BE2C (cell line): ENCODE measurements around the gene TMPRSS15.

ENCODE experiments used
- DNase-seq: peaks from one replicate; pipeline ENCODE4 v3.0.0-alpha.2; 2020
- H3K27me3 ChIP-seq: fragments of 250-450 bp; sonication (Bioruptor Pico); 2 replicates; pipeline ENCODE4 v1.5.1; 2020; ENCODE audit warnings: mild to moderate bottlenecking
- H3K36me3 ChIP-seq: fragments of 250-450 bp; sonication (Bioruptor Pico); 2 replicates; pipeline ENCODE4 v1.5.1; 2020; ENCODE audit warnings: mild to moderate bottlenecking
- H3K4me1 ChIP-seq: fragments of 250-450 bp; sonication (Bioruptor Pico); 2 replicates; pipeline ENCODE4 v1.5.1; 2020
- H3K4me3 ChIP-seq: 2 replicates; pipeline ENCODE4 v1.5.1; 2011; ENCODE audit warnings: low read depth, low read length
- H3K9me3 ChIP-seq: fragments of 250-450 bp; sonication (Bioruptor Pico); 2 replicates; pipeline ENCODE4 v1.5.1; 2020
- TF ChIP-seq, protein P1 (sequence below): IDR thresholded peaks from 2 replicates; pipeline ENCODE4 v1.5.1; 2012; ENCODE audit warnings: mild to moderate bottlenecking, low read depth, low read length

Gene TMPRSS15

DNA sequence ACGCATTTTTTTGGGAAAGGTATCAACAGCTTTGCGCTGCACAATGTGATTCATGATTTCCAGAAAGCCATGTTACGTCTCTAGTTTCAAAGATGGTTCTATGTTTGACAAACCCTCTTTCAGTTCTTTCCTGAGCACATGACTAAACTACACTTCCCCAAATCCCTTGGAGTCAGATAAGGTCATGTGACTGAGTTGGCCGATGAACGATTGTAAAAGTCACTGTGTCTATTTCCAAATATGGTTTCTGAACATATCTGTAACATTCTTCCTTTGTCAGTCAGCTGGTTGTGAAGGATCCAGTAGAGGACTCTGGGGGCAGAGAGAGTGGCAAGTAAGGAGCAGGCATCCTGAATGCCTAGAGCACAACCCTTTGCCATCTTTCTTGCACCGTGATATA, 35.4 kb downstream of the TMPRSS15 start:
- H3K9me3 ChIP-seq, result no peaks in the 10 kb centered on the region
- H3K36me3 ChIP-seq, result no peaks in the 10 kb centered on the region
- H3K4me3 ChIP-seq, result no peak overlapping the region
- no peak for DNase-seq
- TF ChIP-seq, protein P1, sequence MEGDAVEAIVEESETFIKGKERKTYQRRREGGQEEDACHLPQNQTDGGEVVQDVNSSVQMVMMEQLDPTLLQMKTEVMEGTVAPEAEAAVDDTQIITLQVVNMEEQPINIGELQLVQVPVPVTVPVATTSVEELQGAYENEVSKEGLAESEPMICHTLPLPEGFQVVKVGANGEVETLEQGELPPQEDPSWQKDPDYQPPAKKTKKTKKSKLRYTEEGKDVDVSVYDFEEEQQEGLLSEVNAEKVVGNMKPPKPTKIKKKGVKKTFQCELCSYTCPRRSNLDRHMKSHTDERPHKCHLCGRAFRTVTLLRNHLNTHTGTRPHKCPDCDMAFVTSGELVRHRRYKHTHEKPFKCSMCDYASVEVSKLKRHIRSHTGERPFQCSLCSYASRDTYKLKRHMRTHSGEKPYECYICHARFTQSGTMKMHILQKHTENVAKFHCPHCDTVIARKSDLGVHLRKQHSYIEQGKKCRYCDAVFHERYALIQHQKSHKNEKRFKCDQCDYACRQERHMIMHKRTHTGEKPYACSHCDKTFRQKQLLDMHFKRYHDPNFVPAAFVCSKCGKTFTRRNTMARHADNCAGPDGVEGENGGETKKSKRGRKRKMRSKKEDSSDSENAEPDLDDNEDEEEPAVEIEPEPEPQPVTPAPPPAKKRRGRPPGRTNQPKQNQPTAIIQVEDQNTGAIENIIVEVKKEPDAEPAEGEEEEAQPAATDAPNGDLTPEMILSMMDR, result no peak
- H3K27me3 ChIP-seq, result no peaks in the 10 kb centered on the region
- peaks cover 4% of the 10 kb centered on the region for H3K4me1 ChIP-seq

DNA sequence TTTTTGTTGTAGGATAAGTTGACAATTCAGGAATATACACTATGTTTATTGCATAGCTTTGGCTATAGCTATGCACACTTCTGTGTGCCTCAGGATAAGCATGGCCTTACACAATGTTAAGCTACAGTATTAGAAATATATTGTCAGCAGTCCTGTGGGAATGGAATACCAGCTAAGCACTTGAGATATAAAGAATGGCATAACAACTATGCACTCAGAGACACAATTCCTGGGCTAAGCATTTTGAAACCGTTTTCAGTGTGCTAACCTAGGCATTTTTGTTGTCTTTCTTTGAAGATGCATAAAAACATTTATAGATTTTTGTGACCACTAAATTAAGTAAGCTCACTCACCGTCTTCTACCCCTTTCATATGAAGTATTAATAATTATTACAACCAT, 46.8 kb downstream of the TMPRSS15 start:
- no peaks in the 10 kb centered on the region for H3K4me1 ChIP-seq
- TF ChIP-seq, protein P1, result no peak
- no peaks in the 10 kb centered on the region for H3K27me3 ChIP-seq
- no peaks in the 10 kb centered on the region for H3K36me3 ChIP-seq
- DNase-seq, result no peak
- H3K4me3 ChIP-seq, result no peak overlapping the region
- no peaks in the 10 kb centered on the region for H3K9me3 ChIP-seq

DNA sequence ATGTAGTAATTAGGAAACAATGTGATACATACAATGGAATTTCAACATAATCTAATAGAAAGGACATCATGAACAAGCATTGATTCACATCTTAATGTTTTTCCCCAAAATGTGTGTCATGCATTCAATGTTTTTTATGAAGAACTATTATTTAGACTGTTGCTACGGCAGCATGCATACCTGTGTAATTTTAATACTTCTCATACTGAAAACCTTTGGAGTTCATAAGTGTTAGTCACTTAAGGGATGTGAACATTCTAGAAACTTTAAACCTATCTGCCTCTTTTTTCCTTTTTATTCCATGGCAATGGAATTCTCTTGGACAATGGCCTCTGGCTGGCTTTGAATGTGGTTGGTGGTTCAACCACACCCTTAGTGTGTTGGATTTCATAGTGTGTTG, 48.6 kb downstream of the TMPRSS15 start:
- Histone ChIP-seq H3K9me3 (no peaks in the 10 kb centered on the region), H3K27me3 (no peaks in the 10 kb centered on the region), H3K36me3 (no peaks in the 10 kb centered on the region), H3K4me1 (peaks cover under 1% of the 10 kb centered on the region), H3K4me3 (no peak overlapping the region)
- DNase-seq, result no peak
- TF ChIP-seq, protein P1, result no peak

DNA sequence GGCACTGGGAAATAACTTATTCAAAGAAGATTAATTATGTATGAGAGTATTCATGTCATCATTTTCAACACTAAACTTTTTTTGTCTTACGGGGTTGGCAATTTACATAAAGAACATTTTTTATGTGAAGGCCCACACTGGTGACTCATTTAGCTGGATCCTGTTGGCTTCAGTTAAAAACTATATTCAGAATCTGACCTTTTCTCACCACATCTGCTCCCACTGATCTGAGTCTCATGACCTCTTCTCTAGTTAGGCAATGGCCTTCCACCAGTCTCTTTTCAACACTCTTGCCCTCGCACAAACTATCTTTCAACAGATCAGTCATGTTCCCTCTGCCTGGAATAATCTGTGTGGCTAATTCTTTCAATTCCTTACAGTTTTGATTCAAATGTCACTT, 53.4 kb downstream of the TMPRSS15 start:
- H3K27me3 ChIP-seq, result no peaks in the 10 kb centered on the region
- H3K36me3 ChIP-seq, result no peaks in the 10 kb centered on the region
- TF ChIP-seq, protein P1, result no peak
- peaks cover 5% of the 10 kb centered on the region for H3K4me1 ChIP-seq
- H3K4me3 ChIP-seq, result no peak overlapping the region
- no peaks in the 10 kb centered on the region for H3K9me3 ChIP-seq
- DNase-seq, result no peak

DNA sequence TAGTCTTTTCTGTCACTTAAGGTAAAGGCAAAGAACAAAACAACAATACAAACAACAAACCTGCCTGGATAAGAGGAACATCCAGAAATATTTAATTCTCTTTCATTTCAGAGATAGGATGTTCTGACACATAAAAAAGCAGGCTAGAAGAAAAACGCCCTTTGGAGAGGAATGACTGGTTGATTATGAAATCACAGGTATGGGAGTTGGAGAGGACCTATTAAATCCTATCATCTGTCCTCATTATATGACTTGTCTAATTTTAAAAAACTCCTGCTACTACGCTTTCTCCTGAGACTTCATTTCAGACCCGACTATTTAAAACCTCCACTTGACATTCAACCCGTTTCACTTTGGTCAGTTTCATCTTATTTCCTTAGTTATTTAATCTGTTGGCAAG, 54.1 kb downstream of the TMPRSS15 start:
- no peaks in the 10 kb centered on the region for H3K36me3 ChIP-seq
- DNase-seq, result no peak
- no peaks in the 10 kb centered on the region for H3K9me3 ChIP-seq
- peaks cover 5% of the 10 kb centered on the region for H3K4me1 ChIP-seq
- TF ChIP-seq, protein P1, result no peak
- H3K4me3 ChIP-seq, result no peak overlapping the region
- H3K27me3 ChIP-seq, result no peaks in the 10 kb centered on the region

DNA sequence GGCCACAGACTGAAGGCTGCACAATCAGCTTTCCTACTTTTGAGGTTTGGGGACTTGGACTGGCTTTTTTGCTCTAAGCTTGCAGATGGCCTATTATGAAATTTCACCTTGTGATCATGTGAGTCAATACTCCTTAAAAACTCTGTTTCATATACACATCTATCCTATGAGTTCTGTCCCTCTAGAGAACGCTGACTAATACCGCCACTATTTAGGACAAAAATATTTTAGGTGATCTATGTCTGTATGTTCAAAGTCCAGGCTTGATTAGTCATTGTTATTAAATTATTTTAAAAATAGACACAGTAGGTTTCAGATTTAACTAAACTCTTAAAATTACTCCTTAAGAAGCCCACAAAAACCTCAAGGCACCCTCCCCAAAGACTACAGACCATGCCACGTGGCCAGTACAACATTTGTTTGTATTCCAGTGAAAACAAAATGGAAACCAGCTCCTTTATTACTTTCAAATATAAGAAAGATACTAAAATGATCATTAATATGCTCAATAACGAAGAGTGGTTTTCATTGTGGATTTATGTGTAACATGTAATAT, 63.1 kb downstream of the TMPRSS15 start:
- H3K27me3 ChIP-seq, result no peaks in the 10 kb centered on the region
- H3K36me3 ChIP-seq, result no peaks in the 10 kb centered on the region
- no peaks in the 10 kb centered on the region for H3K9me3 ChIP-seq
- no peak for DNase-seq
- peaks cover 2% of the 10 kb centered on the region; the same call in 1 of the 2 replicates for H3K4me1 ChIP-seq
- no peak overlapping the region for H3K4me3 ChIP-seq
- TF ChIP-seq, protein P1, result no peak
